Stomach (tissue), 9 donors: ENCODE measurements around the gene SHCBP1L. TPM values are rescaled to one million over a fixed set of nuclear protein-coding genes. Genes with fewer than 3 reads are reported as not detected.

Experiments
- DNase-seq, 2 donors: peaks; one replicate each; pipeline versions ENCODE4 v3.0.0 to v3.0.0-alpha.2; 2013 to 2019
- H3K27ac ChIP-seq, 5 donors: fragments of 200-600 bp in 4 of 5; sonication (generic) in 4 of 5; one replicate each; pipeline ENCODE4 v1.5.1; 2013 to 2019; ENCODE audit warnings: mild to moderate bottlenecking in 1 of 5, moderate library complexity in 1 of 5
- H3K27me3 ChIP-seq, 3 donors: fragments of 200-600 bp; sonication (generic); one replicate each; pipeline ENCODE4 v1.5.1; 2017 to 2019; ENCODE audit warnings: mixed run types in 1 of 3
- H3K36me3 ChIP-seq, 4 donors: fragments of 200-600 bp; sonication (generic); 1 replicate in 3 of 4; 2 replicates in 1 of 4; pipeline ENCODE4 v1.5.1; 2016 to 2019
- H3K4me1 ChIP-seq, 4 donors: fragments of 200-600 bp; sonication (generic); one replicate each; pipeline ENCODE4 v1.5.1; 2016 to 2019
- H3K4me3 ChIP-seq, 4 donors: fragments of 200-600 bp; sonication (generic) in 3 of 4; one replicate each; pipeline ENCODE4 v1.5.1; 2016 to 2019; ENCODE audit warnings: mild to moderate bottlenecking in 1 of 4
- H3K9me3 ChIP-seq, 4 donors: fragments of 200-600 bp; sonication (generic); one replicate each; pipeline ENCODE4 v1.5.1; 2016 to 2019
- EP300 ChIP-seq: sonication (generic); formaldehyde crosslinking; IDR thresholded peaks from one replicate; pipeline ENCODE4 v1.6.1; 2017; ENCODE audit warnings: antibody characterized with exemption
- POLR2A ChIP-seq, 4 donors: fragments of 450-650 bp; IDR thresholded peaks; one replicate each; pipeline ENCODE4 v1.6.1; 2016; ENCODE audit warnings: antibody characterized with exemption in 4 of 4, control low read depth in 2 of 4, mild to moderate bottlenecking in 1 of 4, moderate library complexity in 1 of 4
- POLR2AphosphoS5 ChIP-seq, 3 donors: sonication (generic); formaldehyde crosslinking; IDR thresholded peaks; one replicate each; pipeline ENCODE4 v1.6.1; 2016; ENCODE audit warnings: antibody characterized with exemption in 3 of 3
- WGBS, 5 donors: extraction: QIAGEN DNeasy Blood & Tissue Kit in 3 of 5; methylation state at CpG; one replicate each; pipeline versions ENCODE4 v1.1.5 to v1.1.7; 2013 to 2018; 5-methylcytosine and 5-hydroxymethylcytosine counted together
- intact Hi-C: fragments of 100-400 bp; cut with DNase I; formaldehyde crosslinking; loops from one replicate; pipeline ENCODE4 v1.15.1; 2023; ENCODE audit warnings: low total_unique reads
- polyA plus RNA-seq, 3 donors: library from polyadenylated mRNA; stranded (reverse); fragments of 200-250 nt; gene quantifications; one replicate each; pipeline ENCODE4 v1.2.3, GENCODE V29; 2013
- total RNA-seq, 5 donors: library from RNA; depleted of rRNA; stranded (reverse); fragments of >200 nt; gene quantifications; one replicate each; pipeline versions ENCODE4 v1.1.0 to v1.2.3, GENCODE V29; 2014 to 2016
- TF ChIP-seq, protein P1 (sequence below), 7 experiments: fragments of 450-650 bp in 4 of 7; fragments of 200-600 bp in 3 of 7; sonication (generic) in 3 of 7; IDR thresholded peaks; one replicate each; pipeline ENCODE4 v1.5.1; 2016 to 2019; ENCODE audit warnings: antibody characterized with exemption in 7 of 7, control low read depth in 2 of 7, mild to moderate bottlenecking in 1 of 7
- donor health status: healthy with polysubstance abuse.
- donor health status: Bipolar disorder and iron deficiency.
- donor health status: healthy.

SHCBP1L gene
- total and polyA plus RNA-seq, 8 donors: not detected

DNA sequence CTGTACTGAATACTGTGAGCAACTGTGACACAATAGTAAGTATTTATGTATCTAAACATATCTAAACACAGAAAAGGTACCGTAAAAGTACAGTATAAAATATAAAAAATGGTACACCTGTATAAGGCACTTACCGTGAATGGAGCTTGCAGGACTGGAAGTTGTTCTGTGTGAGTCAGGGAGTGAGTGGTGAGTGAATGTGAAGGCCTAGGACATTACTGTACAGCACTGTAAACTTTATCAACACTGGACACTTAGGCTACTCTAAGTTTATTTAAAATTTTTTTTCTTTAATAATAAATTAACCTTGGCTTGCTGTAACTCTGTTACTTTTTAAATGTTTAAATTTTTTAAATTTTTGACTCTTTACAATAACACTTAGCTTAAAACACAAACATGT lies 24.5 kb upstream of the SHCBP1L start:
- Histone ChIP-seq H3K27me3 (no peaks in the 10 kb centered on the region), H3K4me3 (no peak overlapping the region), H3K27ac (no peak overlapping the region), H3K36me3 (no peaks in the 10 kb centered on the region), H3K4me1 (no peaks in the 10 kb centered on the region), H3K9me3 (no peaks in the 10 kb centered on the region)
- WGBS, 5 donors: 82 to 94% (median 88%) methylated on average over 2 of the region's 2 CpGs
- no peak for TF ChIP-seq POLR2A (IDR thresholded peaks at IDR 0.05)
- DNase-seq: no peak
- intact Hi-C loops: no loop called here

DNA sequence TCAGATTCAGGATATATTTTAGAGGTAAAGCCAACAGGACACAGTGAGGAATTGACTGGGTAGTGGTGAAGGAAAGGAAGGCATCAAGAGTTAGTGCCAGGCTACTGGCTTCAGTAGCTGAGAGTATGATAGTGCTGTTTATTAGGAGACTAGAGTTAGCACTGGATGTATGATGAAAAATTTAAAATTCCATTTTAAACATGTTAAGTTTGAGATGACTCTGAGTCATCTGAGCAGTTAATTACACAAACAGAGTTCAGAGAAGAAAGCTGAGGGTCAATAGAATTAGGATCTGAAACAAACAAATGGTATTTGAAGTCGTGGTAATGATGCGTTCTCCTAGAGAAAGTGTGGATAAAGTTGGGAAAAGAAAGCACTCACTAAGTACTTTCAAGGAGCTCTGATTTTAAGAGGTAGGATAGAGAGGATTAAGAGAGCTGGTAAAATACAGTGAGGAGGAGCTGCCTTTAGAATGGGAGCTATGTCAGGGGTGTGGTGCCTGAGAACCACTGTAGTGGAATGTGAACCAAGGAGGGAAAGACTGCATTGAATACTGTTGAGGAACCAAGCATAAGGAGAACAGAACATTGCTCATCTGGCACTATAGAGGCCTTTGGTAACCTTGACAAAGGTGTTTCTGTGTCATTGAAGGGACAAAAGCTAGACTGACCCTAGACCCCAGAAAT lies 21.7 kb upstream of the SHCBP1L start:
- Histone ChIP-seq H3K27me3 (no peaks in the 10 kb centered on the region), H3K4me3 (no peak overlapping the region), H3K27ac (no peak overlapping the region), H3K36me3 (no peaks in the 10 kb centered on the region), H3K9me3 (no peaks in the 10 kb centered on the region), H3K4me1 (no peaks in the 10 kb centered on the region)
- no peak for DNase-seq
- WGBS, 5 donors: 74 to 83% (median 78%) methylated on average over 2 of the region's 2 CpGs
- TF ChIP-seq EP300: no peak
- TF ChIP-seq, protein P1, sequence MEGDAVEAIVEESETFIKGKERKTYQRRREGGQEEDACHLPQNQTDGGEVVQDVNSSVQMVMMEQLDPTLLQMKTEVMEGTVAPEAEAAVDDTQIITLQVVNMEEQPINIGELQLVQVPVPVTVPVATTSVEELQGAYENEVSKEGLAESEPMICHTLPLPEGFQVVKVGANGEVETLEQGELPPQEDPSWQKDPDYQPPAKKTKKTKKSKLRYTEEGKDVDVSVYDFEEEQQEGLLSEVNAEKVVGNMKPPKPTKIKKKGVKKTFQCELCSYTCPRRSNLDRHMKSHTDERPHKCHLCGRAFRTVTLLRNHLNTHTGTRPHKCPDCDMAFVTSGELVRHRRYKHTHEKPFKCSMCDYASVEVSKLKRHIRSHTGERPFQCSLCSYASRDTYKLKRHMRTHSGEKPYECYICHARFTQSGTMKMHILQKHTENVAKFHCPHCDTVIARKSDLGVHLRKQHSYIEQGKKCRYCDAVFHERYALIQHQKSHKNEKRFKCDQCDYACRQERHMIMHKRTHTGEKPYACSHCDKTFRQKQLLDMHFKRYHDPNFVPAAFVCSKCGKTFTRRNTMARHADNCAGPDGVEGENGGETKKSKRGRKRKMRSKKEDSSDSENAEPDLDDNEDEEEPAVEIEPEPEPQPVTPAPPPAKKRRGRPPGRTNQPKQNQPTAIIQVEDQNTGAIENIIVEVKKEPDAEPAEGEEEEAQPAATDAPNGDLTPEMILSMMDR (IDR thresholded peaks at IDR 0.05): no peak
- no peak for TF ChIP-seq POLR2AphosphoS5 (IDR thresholded peaks at IDR 0.05)
- no peak for TF ChIP-seq POLR2A (IDR thresholded peaks at IDR 0.05)
- intact Hi-C loops: no loop called here

DNA sequence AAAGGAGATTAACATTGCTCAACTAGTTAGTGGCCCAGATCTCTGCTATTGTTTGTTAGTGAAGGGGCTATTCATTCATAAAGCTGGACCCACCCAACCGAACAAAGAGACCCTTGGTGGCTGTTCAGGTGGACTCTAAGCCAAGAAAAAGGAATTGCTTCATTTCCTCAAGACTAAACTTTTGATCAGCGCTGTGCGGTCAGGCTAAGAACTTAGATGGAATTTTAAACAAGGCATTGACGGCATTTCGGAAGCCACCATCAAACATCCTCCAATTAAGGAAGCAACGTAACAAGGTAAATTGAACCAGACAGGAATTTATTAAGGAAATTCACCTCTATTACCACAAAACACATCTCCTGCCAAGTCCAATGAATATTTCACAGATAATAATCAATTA lies 19.9 kb upstream of the SHCBP1L start:
- TF ChIP-seq POLR2AphosphoS5 (IDR thresholded peaks at IDR 0.05): no peak
- TF ChIP-seq, protein P1 (IDR thresholded peaks at IDR 0.05): no peak
- no peak for TF ChIP-seq POLR2A (IDR thresholded peaks at IDR 0.05)
- H3K4me3 ChIP-seq: no peak overlapping the region

DNA sequence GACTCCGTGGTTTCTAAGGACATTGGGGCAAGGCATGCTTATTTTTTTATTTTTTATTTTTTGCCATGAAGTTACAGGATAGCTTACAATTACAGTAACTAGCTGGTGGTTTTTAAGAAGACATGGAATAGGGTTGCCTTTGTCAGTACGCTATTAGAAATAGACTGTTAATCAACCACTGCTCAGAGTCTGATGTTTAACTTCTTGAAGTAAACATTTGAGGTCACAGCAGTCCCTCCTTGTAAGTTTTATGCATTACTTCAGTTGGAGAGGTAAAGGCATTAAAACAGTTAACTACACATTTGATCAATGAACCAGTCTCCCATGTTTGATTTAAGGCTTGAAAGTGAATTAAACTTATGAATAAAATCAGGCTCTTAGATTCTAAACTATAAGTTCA lies 19.3 kb upstream of the SHCBP1L start:
- TF ChIP-seq POLR2AphosphoS5 (IDR thresholded peaks at IDR 0.05): no peak
- TF ChIP-seq POLR2A (IDR thresholded peaks at IDR 0.05): no peak
- TF ChIP-seq, protein P1 (IDR thresholded peaks at IDR 0.05): no peak
- TF ChIP-seq EP300: no peak

More for the DNA sequence above, 19.9 kb upstream of the SHCBP1L start:
- Histone ChIP-seq H3K27ac (no peak overlapping the region), H3K9me3 (no peaks in the 10 kb centered on the region), H3K27me3 (no peaks in the 10 kb centered on the region), H3K4me1 (peaks cover 0 to 12% (median 0%) of the 10 kb centered on the region in 4 donors), H3K36me3 (no peaks in the 10 kb centered on the region)
- intact Hi-C loops: no loop called here
- WGBS, 5 donors: 60 to 78% (median 70%) methylated on average over 6 of the region's 6 CpGs
- no peak for DNase-seq

DNA sequence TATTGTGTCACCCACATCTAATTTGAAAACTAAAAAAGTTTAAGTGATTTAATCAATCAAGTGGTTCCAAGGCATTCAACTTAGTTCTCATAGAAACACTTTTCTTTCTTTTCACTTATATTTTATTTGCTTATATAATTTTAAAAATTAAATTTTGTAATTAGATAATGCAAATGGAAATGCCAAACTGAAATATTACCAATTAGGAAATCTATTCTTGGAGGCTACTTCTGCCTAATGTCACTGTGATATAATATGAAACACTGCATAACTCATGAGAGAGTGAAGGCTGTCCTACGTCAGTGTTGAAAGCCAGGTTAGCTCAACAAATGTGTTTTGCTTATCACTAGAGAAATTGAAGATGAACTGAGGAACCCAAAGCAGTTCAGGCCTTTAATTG lies 18.3 kb upstream of the SHCBP1L start:
- TF ChIP-seq, protein P1 (IDR thresholded peaks at IDR 0.05): no peak
- TF ChIP-seq EP300 (no peak), POLR2AphosphoS5 (IDR thresholded peaks at IDR 0.05) (no peak), POLR2A (IDR thresholded peaks at IDR 0.05) (no peak)
- DNase-seq: no peak
- H3K4me1 ChIP-seq: peaks cover 0 to 12% (median 0%) of the 10 kb centered on the region in 4 donors
- H3K27me3 ChIP-seq: no peaks in the 10 kb centered on the region
- H3K36me3 ChIP-seq: no peaks in the 10 kb centered on the region
- H3K27ac ChIP-seq: no peak overlapping the region
- 85 to 98% (median 91%) methylated on average over 1 of the region's 1 CpG for WGBS, 5 donors
- no peak overlapping the region for H3K4me3 ChIP-seq
- intact Hi-C loops: no loop called here
- H3K9me3 ChIP-seq: no peaks in the 10 kb centered on the region

More for the DNA sequence above, 19.3 kb upstream of the SHCBP1L start:
- intact Hi-C loops: no loop called here
- Histone ChIP-seq H3K4me3 (no peak overlapping the region), H3K4me1 (peaks cover 0 to 12% (median 0%) of the 10 kb centered on the region in 4 donors), H3K36me3 (no peaks in the 10 kb centered on the region), H3K27me3 (no peaks in the 10 kb centered on the region), H3K27ac (no peak overlapping the region), H3K9me3 (no peaks in the 10 kb centered on the region)
- 38 to 54% (median 50%) methylated on average over 2 of the region's 2 CpGs for WGBS, 5 donors
- no peak for DNase-seq
